SK-N-SH (cell line): ENCODE data around the gene CFAP299.

ENCODE experiments used
- POLR2AphosphoS5 ChIP-seq: IDR thresholded peaks from 2 replicates; pipeline ENCODE4 v1.6.1; 2012; ENCODE audit warnings: low read depth, low read length
- RXRA ChIP-seq: IDR thresholded peaks from 2 replicates; pipeline ENCODE4 v1.4.0; 2012; ENCODE audit warnings: low read depth, mild to moderate bottlenecking, borderline replicate concordance
- USF1 ChIP-seq: IDR thresholded peaks from 2 replicates; pipeline ENCODE4 v1.4.0; 2012; ENCODE audit warnings: low read depth, borderline replicate concordance
- TF ChIP-seq, protein P1 (sequence below): fragments of 200-600 bp; sonication (generic); IDR thresholded peaks from 2 replicates; pipeline ENCODE4 v1.6.1; 2017; ENCODE audit warnings: antibody characterized with exemption, mild to moderate bottlenecking, moderate library complexity

GRCh38 chr4:80611678-80611979, 276.1 kb downstream of the CFAP299 start:
- TF ChIP-seq RXRA (no peak), POLR2AphosphoS5 (no peak), USF1 (no peak)
- TF ChIP-seq, protein P1, sequence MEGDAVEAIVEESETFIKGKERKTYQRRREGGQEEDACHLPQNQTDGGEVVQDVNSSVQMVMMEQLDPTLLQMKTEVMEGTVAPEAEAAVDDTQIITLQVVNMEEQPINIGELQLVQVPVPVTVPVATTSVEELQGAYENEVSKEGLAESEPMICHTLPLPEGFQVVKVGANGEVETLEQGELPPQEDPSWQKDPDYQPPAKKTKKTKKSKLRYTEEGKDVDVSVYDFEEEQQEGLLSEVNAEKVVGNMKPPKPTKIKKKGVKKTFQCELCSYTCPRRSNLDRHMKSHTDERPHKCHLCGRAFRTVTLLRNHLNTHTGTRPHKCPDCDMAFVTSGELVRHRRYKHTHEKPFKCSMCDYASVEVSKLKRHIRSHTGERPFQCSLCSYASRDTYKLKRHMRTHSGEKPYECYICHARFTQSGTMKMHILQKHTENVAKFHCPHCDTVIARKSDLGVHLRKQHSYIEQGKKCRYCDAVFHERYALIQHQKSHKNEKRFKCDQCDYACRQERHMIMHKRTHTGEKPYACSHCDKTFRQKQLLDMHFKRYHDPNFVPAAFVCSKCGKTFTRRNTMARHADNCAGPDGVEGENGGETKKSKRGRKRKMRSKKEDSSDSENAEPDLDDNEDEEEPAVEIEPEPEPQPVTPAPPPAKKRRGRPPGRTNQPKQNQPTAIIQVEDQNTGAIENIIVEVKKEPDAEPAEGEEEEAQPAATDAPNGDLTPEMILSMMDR = no peak
